D721Med (cell line): Measurements from ENCODE around the gene ACOX2.

Source experiments
- DNase-seq: peaks from one replicate; pipeline ENCODE4 v3.0.0; 2011; ENCODE audit warnings: low spot score; ENCODE audit not compliant: insufficient read length
- FAIRE-seq: peaks from 2 replicates; lab custom pipeline; 2011; peaks lifted over from hg19 to GRCh38; lab: Jason Lieb, UNC
- TF ChIP-seq, protein P1 (sequence below): IDR thresholded peaks from 2 replicates; pipeline ENCODE4 v1.5.1; 2012; ENCODE audit warnings: mild to moderate bottlenecking, control low read depth; ENCODE audit not compliant: insufficient read depth; ENCODE audit errors: missing control alignments

ACOX2 gene

GRCh38 chr3:58463181-58463941 lies 73.6 kb downstream of the ACOX2 start:
- FAIRE-seq (no peak), DNase-seq (peak; percentile 59)
- TF ChIP-seq, protein P1, sequence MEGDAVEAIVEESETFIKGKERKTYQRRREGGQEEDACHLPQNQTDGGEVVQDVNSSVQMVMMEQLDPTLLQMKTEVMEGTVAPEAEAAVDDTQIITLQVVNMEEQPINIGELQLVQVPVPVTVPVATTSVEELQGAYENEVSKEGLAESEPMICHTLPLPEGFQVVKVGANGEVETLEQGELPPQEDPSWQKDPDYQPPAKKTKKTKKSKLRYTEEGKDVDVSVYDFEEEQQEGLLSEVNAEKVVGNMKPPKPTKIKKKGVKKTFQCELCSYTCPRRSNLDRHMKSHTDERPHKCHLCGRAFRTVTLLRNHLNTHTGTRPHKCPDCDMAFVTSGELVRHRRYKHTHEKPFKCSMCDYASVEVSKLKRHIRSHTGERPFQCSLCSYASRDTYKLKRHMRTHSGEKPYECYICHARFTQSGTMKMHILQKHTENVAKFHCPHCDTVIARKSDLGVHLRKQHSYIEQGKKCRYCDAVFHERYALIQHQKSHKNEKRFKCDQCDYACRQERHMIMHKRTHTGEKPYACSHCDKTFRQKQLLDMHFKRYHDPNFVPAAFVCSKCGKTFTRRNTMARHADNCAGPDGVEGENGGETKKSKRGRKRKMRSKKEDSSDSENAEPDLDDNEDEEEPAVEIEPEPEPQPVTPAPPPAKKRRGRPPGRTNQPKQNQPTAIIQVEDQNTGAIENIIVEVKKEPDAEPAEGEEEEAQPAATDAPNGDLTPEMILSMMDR = peak; percentile 73

DNA sequence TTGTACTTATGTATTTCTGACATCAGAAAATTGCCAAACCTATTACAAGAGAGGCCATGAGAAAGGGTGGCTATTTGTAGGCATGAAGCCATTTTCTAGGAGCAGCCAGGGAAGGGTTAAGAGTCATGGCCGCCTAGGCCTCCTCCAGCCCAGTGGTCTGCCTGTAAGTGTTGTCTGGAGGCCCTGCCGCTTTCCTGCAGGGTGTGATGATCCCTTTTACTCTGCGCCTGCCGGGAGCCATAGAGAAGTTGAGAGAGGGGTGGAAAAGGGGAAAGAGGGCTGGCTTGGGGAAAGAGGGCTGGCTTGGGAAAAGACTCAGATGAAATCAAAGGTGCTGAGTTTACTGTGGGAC lies 74.2 kb downstream of the ACOX2 start:
- no peak for FAIRE-seq
- DNase-seq = no peak
- TF ChIP-seq, protein P1 = no peak

DNA sequence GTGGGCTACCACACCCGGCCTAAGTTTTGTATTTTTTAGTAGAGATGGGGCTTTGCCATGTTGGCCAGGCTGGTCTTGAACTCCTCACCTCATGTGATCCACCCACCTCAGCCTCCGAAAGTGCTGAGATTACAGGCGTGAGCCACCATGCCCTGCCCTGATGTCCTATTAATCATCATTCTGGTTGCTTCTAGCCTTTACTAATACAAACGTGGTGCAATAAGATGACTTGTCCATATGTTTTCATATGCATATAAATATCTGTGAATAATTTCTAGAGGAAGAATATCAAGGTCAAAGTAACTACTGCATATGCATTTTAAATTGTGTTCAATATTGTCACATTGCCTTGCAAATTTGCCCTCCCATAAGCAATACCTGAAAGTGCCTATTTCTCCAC lies 77.8 kb downstream of the ACOX2 start:
- TF ChIP-seq, protein P1 = no peak
- no peak for FAIRE-seq
- no peak for DNase-seq
